Fibroblast of villous mesenchyme (primary cell): ENCODE data around the gene CD109. TPM values are rescaled to one million over a fixed set of nuclear protein-coding genes. Genes with fewer than 3 reads are reported as not detected.
"Not testable (repeated sequence)": the region's sequence is repeated elsewhere in the genome, so short reads cannot be mapped to it uniquely, and the experiment has no call there.

Experiments
- DNase-seq: peaks from one replicate; pipeline ENCODE4 v3.0.0-alpha.2; 2010; ENCODE audit warnings: low read depth
- H3K4me3 ChIP-seq: 2 replicates; pipeline ENCODE4 v1.5.1; 2011; ENCODE audit warnings: low read depth, mild to moderate bottlenecking, low read length
- total RNA-seq: library from RNA; depleted of rRNA; stranded (reverse); fragments of >200 nt; gene quantifications from 2 replicates; pipeline ENCODE4 v1.2.3, GENCODE V29; 2012
- TF ChIP-seq, protein P1 (sequence below): IDR thresholded peaks from 2 replicates; pipeline ENCODE4 v1.5.1; 2012; ENCODE audit warnings: low read depth, mild to moderate bottlenecking, low read length; ENCODE audit not compliant: insufficient read depth

The CD109 gene
- total RNA-seq, 1 donor, result 27.2 TPM

- TF ChIP-seq, protein P1, sequence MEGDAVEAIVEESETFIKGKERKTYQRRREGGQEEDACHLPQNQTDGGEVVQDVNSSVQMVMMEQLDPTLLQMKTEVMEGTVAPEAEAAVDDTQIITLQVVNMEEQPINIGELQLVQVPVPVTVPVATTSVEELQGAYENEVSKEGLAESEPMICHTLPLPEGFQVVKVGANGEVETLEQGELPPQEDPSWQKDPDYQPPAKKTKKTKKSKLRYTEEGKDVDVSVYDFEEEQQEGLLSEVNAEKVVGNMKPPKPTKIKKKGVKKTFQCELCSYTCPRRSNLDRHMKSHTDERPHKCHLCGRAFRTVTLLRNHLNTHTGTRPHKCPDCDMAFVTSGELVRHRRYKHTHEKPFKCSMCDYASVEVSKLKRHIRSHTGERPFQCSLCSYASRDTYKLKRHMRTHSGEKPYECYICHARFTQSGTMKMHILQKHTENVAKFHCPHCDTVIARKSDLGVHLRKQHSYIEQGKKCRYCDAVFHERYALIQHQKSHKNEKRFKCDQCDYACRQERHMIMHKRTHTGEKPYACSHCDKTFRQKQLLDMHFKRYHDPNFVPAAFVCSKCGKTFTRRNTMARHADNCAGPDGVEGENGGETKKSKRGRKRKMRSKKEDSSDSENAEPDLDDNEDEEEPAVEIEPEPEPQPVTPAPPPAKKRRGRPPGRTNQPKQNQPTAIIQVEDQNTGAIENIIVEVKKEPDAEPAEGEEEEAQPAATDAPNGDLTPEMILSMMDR, result no peak
- peak; percentile 54 for DNase-seq
- no peak overlapping the region for H3K4me3 ChIP-seq
Measured at GRCh38 chr6:73712535-73713173, 16.7 kb downstream of the CD109 start.

- H3K4me3 ChIP-seq, result no peak overlapping the region
- TF ChIP-seq, protein P1, result no peak
- no peak for DNase-seq
Measured at GRCh38 chr6:73713426-73714147, 17.6 kb downstream of the CD109 start.

GRCh38 chr6:73715111-73715508, 19.1 kb downstream of the CD109 start:
- H3K4me3 ChIP-seq, result not testable (repeated sequence)
- DNase-seq, result peak; percentile 48

DNA sequence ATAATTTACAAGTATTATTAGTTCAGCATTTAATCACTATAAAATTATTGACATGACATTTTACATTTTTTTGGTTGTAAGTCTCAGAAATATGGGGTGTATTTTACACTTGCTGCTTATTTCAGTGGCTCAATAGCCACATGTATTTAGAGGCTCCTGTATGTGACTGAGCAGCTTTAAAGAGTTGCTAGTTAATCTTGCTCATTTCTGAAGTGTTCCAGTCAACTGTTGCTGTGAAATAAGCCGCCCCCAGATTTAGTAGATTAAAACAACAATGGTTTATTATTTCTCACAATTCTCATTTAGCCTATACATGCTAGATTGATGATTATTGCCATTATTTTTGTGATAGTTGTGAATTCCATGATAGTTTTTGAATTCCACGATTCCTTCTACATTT, 23.0 kb downstream of the CD109 start:
- H3K4me3 ChIP-seq, result no peak overlapping the region
- TF ChIP-seq, protein P1, result no peak
- DNase-seq, result no peak

DNA sequence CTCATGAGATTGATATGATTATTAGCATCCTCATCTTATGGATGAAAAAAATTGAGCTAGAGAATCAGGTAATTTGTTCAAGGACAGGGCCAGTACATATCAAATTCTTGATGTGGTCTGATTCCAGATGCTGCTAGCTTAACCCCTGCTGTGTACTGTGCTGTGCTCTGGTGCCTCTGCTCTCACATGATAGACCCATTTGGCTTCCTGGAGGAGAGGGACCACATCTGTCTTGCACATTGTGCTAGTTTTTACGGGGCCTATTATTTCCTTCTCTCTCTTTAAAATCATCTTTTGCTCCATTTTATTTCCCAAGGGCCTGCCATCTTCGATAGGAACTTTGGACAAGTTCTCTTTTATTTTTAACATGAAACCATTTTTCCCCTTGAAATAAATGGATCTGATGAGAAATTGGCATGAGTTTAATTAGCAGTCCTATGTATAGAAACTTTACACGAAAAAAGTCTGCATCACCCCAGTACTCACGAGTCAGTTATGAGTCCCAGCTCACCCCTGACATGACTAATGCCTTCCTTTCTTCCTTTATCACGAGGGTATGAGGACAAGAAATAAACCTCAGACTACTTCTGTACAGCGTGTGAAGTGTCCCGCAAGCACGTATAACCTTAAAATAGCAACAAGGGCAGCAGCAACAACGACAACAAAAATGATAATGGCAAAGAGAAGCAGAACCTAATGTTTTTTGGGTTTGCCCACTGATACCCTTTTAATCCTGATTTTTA, 26.5 kb downstream of the CD109 start:
- no peak overlapping the region for H3K4me3 ChIP-seq
- DNase-seq, result peak; percentile 92
- TF ChIP-seq, protein P1, result no peak

DNA sequence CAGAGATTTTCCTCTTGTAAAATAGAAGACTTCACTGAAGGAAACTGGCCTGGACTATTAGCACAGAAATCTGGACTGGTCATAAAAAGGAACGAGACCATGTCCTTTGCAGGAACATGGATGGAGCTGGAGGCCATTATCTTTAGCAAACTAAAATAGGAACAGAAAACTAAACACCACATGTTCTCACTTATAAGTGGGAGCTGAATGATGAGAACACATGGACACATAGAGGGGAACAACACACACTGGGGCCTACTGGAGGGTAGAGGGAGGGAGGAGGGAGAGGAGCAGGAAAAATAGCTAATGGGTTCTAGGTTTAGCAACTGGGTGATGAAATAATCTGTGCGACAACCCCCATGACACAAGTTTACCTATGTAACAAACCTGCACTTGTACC, 27.5 kb downstream of the CD109 start:
- H3K4me3 ChIP-seq, DNase-seq: not testable (repeated sequence)

DNA sequence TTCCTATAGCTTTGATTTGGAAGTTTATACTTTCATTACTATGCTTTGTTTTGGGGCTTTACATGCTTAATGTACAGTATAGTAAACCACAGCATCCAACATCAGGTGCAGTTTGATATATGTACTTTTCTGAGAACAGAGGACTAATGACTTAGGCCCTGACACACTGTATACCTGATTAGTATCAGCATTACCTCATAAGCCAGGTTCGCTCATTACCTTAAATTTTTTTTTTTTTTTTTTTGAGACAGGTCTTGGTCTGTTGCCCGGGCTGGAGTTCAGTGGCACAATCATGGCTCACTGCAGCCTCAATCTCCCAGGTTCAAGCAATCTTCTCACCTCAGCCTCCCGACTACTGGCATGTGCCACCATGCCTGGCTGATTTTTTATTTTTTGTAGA, 28.4 kb downstream of the CD109 start:
- no peak for DNase-seq
- H3K4me3 ChIP-seq, result no peak overlapping the region
- TF ChIP-seq, protein P1, result no peak

DNA sequence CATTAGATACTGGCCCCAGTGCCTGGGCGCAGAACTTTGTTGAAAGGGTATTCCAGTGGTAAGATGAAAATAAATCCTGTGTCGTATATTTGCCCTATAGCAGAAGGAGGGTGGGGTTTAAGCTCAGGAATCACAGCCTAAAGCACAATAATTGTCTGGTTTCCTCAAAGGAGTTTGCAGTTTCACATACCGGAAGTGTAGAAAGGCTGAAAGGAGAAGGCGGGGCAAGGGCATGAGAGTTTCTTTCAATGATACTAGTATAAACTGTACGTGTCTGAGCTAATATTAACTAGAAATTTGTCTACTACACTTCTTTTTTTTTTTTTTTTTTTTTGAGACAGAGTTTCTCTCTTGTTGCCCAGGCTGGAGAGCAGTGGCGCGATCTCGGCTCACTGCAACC, 29.2 kb downstream of the CD109 start:
- not testable (repeated sequence) for H3K4me3 ChIP-seq, DNase-seq
